ENCODE data around the gene P2RY11.

GRCh38 chr19:10107817-10108367 lies 3.6 kb upstream of the P2RY11 start:
- TF ChIP-seq EZH2 (IDR thresholded peaks at IDR 0.05; ENCODE audit: low read depth, unreplicated experiment) = no peak
- TF ChIP-seq, protein P1, sequence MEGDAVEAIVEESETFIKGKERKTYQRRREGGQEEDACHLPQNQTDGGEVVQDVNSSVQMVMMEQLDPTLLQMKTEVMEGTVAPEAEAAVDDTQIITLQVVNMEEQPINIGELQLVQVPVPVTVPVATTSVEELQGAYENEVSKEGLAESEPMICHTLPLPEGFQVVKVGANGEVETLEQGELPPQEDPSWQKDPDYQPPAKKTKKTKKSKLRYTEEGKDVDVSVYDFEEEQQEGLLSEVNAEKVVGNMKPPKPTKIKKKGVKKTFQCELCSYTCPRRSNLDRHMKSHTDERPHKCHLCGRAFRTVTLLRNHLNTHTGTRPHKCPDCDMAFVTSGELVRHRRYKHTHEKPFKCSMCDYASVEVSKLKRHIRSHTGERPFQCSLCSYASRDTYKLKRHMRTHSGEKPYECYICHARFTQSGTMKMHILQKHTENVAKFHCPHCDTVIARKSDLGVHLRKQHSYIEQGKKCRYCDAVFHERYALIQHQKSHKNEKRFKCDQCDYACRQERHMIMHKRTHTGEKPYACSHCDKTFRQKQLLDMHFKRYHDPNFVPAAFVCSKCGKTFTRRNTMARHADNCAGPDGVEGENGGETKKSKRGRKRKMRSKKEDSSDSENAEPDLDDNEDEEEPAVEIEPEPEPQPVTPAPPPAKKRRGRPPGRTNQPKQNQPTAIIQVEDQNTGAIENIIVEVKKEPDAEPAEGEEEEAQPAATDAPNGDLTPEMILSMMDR (conservative IDR thresholded peaks at IDR 0.05; ENCODE audit: low read depth in 2 of 2) = no peak
- TF ChIP-seq, protein P2, sequence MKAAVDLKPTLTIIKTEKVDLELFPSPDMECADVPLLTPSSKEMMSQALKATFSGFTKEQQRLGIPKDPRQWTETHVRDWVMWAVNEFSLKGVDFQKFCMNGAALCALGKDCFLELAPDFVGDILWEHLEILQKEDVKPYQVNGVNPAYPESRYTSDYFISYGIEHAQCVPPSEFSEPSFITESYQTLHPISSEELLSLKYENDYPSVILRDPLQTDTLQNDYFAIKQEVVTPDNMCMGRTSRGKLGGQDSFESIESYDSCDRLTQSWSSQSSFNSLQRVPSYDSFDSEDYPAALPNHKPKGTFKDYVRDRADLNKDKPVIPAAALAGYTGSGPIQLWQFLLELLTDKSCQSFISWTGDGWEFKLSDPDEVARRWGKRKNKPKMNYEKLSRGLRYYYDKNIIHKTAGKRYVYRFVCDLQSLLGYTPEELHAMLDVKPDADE (IDR thresholded peaks at IDR 0.05) = no peak
- no peak for TF ChIP-seq CREB1 (CRISPR knock-in tag; IDR thresholded peaks at IDR 0.05; ENCODE audit: low read depth)
- no peak for TF ChIP-seq REST (IDR thresholded peaks at IDR 0.05; ENCODE audit: unreplicated experiment)
- no peak for TF ChIP-seq POLR2AphosphoS5 (IDR thresholded peaks at IDR 0.05; ENCODE audit: low read depth)
- no peak for TF ChIP-seq STAT1 (IDR thresholded peaks at IDR 0.05; ENCODE audit: unreplicated experiment)
- TF ChIP-seq NANOG (IDR thresholded peaks at IDR 0.05; ENCODE audit: borderline replicate concordance) = no peak
- no peak for TF ChIP-seq EZH2phosphoT487 (IDR thresholded peaks at IDR 0.05; ENCODE audit: unreplicated experiment)
- no peak for TF ChIP-seq ZNF114 (CRISPR knock-in tag; IDR thresholded peaks at IDR 0.05)
